Right renal cortex interstitium (tissue), 3 donors: ENCODE results near the gene ADGRL3. TPM values are rescaled to one million over a fixed set of nuclear protein-coding genes. Genes with fewer than 3 reads are reported as not detected.

Source experiments
- DNase-seq, 3 donors: peaks; one replicate each; pipeline ENCODE4 v3.0.0-alpha.2; 2013; ENCODE audit warnings: low read depth in 3 of 3, low spot score in 2 of 3
- polyA plus RNA-seq, 3 donors: library from polyadenylated mRNA; unstranded; fragments of 120-200 nt; gene quantifications; one replicate each; pipeline ENCODE4 v1.2.1, GENCODE V29; 2013; ENCODE audit not compliant: insufficient read length in 3 of 3

The ADGRL3 gene
- polyA plus RNA-seq, 3 donors = 24.5 to 30.2 (median 28.7) TPM

GRCh38 chr4:61770456-61770855 lies 570.3 kb downstream of the ADGRL3 start:
- no peak for DNase-seq

- no peak for DNase-seq
Measured at GRCh38 chr4:61771056-61771455, 570.9 kb downstream of the ADGRL3 start.

GRCh38 chr4:61772126-61772525 lies 572.0 kb downstream of the ADGRL3 start:
- DNase-seq = no peak

GRCh38 chr4:61773655-61774245 lies 573.6 kb downstream of the ADGRL3 start:
- DNase-seq = no peak

GRCh38 chr4:61782133-61782532 lies 582.0 kb downstream of the ADGRL3 start:
- no peak for DNase-seq

GRCh38 chr4:61783050-61783449 lies 582.9 kb downstream of the ADGRL3 start:
- DNase-seq = no peak

- no peak for DNase-seq
Measured at GRCh38 chr4:61785761-61786160, 585.6 kb downstream of the ADGRL3 start.

- no peak for DNase-seq
Measured at GRCh38 chr4:61786211-61786610, 586.1 kb downstream of the ADGRL3 start.

GRCh38 chr4:61795998-61796397 lies 595.9 kb downstream of the ADGRL3 start:
- DNase-seq = no peak

- DNase-seq = no peak
Measured at GRCh38 chr4:61799794-61800193, 599.7 kb downstream of the ADGRL3 start.

GRCh38 chr4:61805227-61805626 lies 605.1 kb downstream of the ADGRL3 start:
- DNase-seq = no peak

- DNase-seq = no peak
Measured at GRCh38 chr4:61805979-61806378, 605.9 kb downstream of the ADGRL3 start.

GRCh38 chr4:61812171-61812570 lies 612.0 kb downstream of the ADGRL3 start:
- no peak for DNase-seq

GRCh38 chr4:61817071-61817470 lies 616.9 kb downstream of the ADGRL3 start:
- DNase-seq = no peak

- DNase-seq = peak in 2 of 3 donors; percentile 7 to 24
Measured at GRCh38 chr4:61820136-61820535, 620.0 kb downstream of the ADGRL3 start.

- no peak for DNase-seq
Measured at GRCh38 chr4:61824454-61824853, 624.3 kb downstream of the ADGRL3 start.

GRCh38 chr4:61827907-61828391 lies 627.8 kb downstream of the ADGRL3 start:
- DNase-seq = no peak

- DNase-seq = no peak
Measured at GRCh38 chr4:61828960-61829359, 628.8 kb downstream of the ADGRL3 start.

- no peak for DNase-seq
Measured at GRCh38 chr4:61831987-61832386, 631.9 kb downstream of the ADGRL3 start.

GRCh38 chr4:61837395-61837794 lies 637.3 kb downstream of the ADGRL3 start:
- DNase-seq = no peak

- DNase-seq = no peak
Measured at GRCh38 chr4:61838072-61838471, 637.9 kb downstream of the ADGRL3 start.

- no peak for DNase-seq
Measured at GRCh38 chr4:61841714-61842113, 641.6 kb downstream of the ADGRL3 start.

GRCh38 chr4:61851126-61851525 lies 651.0 kb downstream of the ADGRL3 start:
- no peak for DNase-seq
